Non-pigmented ciliary epithelial cell (primary cell): Measurements from ENCODE around the gene BORCS5.

Source experiments
- DNase-seq: peaks from one replicate; pipeline ENCODE4 v3.0.0-alpha.2; 2010; ENCODE audit warnings: low read depth

BORCS5 gene

DNA sequence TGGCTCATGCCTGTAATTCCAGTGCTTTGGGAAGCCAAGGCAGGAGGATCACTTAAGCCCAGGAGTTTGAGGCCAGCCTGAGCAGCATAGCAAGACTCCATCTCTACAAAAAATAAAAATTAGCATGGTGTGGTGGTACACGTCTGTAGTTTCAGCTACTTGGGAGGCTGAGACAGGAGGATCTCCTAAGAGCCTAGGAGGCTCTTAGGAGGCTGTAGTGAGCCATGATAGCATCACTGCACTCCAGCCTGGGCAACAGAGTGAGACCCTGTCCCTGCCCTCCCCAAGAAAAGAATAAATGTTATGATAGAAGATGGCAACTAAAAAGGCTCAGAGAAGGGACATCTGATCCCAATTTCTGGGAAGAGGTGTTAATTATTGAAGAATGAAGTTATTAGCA, 3.6 kb upstream of the BORCS5 start:
- DNase-seq, result no peak

DNA sequence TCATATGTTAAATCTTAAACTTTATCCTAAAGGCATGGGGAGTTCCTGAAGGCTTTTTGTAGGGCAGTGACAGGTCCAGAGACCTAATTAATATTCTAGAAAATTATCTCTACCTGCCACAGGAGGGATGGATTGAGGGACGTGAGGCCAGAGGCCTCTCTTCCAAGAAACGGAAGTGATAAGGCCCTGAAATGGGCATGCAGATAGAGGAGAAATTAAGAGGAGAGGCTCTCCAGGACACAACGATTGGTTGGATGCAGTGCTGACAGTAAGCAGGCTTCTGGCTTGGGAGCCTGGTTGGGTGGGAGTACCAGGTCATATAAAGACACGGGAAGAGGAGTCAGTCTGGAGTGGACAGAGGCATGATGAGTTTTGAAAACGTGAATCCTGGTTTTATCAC, 3.1 kb upstream of the BORCS5 start:
- no peak for DNase-seq

DNA sequence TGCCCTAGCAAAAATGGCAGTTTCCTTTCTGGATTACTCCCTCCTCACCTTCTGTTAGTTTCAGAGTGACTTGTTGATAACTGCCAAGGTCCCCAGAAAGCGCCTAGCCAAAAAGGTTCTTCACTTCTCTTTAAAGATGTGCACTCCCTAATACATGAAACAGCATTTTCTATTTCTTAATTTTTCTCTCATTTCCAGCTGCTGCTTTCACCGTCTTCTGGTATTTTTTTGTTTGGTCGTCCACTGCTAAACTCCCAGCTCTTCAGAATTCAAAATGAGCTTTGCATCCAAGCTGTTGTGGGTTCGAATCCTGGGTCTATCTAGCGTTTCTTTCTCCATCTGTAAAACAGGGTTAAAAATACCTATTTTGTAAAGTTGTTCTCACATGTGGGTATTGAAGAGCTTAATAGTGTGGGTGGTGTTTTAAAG, 397 bp upstream of the BORCS5 start:
- no peak for DNase-seq

DNA sequence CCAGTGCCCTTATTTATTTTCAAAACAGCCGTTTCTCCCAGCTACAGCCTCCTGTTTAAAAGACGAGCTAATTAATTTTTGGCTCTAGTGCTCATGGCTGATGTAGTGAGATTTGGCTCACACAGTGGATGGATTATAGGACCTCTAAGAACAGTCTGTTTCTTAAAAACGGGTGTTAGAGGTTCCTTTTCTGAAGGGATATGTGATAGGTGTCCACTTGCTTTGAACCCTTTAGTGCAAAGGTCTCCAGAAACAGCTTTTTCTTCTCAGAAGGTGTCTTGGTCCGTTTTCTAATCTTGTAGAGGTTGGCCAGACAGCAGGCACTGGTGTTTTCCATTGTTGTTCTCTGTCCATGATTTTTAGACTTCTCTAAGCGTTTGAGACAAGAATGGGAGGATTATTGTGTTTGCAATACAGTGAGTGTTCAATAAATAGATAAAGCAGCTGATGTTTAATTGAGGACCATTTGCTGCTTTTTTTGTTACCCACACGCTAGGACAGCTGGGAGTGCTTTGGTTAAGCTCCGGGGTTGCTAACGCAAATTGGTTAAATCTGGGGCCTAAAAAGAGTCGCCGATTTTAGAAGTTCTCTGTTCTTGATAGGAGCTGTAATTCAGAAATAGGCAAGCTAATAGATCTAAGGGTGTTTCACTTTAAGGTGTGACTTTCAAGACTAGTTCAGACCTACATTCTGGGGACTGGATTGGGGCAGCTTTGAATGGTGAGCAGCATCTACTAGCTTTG, 1.0 kb downstream of the BORCS5 start:
- no peak for DNase-seq

DNA sequence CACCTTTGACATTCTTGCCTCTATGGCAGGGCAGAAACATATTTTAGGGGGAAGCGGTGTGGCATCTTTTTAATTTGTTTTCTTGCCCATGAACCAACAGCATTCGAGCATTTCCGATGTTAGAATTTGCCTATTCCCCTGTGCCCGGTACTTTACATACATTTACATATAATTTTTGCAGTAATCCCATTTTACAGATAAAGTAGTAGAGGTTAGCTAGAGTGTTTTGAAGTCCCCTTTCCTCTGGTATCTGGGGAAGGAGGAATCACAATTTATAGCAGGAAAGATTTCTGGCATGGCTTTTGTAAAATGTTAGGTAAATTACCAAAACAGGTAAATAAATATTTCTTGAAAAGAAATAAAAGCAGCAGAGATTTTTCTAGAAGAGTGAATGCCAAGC, 1.6 kb downstream of the BORCS5 start:
- no peak for DNase-seq

DNA sequence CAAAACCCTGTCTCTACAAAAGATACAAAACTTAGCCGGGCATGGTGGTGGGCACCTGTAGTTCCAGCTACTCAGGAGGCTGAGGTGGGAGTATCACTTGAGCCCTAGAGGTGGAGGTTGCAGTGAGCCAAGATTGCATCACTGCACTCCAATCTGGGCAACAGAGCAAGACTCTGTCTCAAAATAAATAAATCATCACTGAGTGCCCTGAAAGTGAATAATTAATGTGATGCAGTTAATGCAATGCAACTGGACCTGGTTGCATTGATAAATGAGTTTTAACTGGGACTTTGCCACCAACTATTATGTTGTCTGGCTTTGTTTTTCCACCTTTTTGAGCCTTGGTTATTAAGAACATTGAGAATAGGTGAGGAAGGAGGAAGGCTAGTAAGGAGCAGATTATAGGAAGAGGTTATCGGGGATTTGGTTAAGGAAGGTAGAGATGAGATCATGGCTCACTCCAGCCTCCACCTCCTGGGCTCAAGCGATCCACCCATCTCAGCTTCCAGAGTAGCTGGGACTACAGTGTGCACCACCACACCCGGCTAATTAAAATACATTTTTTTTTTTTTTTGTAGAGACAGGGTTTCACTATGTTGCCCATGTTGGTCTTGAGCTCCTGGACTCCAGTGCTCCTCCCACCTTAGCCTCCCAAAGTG, 8.0 kb downstream of the BORCS5 start:
- DNase-seq, result no peak

DNA sequence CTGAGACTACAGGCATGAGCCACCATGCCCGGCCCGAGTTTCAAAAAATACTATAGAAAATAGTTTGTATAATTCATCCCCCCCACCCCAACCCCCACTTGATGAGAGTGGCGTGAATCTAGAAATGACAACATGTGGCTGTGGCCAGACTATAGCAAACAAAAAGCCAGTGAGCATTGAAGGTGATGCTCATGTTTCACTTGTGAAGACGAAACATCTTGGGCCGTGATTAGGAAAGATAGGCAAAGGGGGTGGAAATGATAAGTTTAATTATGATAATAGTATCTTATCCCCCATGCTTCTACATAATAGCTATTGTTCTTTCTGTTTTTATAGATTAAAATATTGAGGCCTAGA, 8.5 kb downstream of the BORCS5 start:
- no peak for DNase-seq

DNA sequence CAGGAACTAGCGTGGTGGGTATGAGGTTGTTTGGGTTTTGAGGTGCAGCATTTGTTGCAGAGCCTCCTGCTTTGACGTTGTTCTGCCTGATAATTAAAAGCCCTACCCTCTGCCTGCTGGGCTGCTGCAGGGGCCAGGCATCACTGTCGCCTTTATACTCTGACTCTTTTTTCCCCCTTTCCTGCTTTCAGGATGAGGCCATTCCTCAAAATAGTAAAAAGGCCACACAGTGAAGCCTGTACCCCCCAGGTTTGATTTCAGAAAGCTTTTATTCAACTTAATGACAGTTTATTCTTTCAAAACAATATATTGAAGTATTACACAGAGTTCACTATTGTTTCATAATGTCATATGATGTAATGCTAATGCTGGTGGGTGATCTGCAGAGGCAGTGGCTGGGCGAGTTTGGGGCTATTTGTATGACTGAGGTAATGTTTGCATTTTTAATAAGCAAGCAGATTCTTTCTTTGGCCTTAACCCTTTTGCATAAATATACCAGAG, 9.1 kb downstream of the BORCS5 start:
- no peak for DNase-seq

DNA sequence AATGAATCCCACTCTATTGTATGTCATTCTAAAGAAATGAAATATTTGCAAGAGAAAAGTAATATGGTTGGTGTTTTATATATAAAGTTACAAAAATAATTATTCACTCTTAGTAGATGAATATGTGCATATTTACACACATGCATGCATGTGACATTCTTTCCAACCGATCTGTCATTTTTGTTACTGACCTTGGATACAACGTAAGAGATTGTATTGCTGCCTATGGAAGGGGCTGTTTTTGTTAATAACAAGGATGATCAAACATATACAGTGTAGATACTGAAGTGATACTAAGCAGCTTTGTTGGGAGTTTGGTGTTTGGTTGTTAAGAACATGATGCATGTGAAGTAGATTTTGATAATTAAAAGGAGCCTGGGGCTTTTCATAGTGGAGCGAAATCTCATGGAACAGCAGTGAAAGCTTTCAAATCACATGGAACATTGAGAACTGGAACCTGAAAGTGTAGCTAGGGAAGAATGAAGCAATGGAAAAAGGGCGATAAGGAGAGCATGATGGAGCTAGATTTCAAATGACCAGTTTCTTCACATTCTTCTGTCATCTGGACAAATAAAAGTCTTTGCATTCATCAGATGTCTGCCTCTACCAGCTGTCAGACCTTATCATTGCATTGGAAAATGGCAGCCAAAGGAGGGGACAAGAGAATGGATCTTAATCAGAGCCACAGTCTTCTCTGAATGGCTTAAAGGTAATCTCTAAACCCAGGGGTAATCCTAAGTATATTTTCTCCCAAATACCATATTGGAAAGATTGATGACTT, 10.0 kb downstream of the BORCS5 start:
- DNase-seq, result no peak

DNA sequence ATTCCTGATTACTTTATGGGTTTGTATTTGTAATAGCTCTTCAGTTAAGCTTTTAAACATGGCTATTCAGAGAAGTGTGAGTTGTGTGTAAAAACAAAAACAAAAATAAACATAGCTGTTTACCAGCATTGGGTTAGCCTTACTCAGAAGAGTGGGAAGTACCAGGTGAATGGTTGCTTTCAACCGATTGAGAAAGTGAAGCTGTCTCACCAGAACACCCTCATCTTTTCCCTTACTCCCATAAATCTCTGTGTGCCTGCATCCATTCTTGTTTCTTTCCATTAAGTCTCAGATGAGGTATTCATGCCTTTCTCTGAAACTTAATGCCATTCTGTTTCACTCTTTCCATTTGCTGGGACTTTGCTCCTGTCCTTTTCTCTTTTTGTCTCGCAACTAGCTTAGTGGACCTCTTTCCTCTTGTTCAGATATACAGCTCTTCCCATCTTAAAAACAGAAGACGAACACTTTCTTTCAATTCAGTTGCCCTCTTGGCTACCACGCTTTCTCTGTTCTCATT, 10.7 kb downstream of the BORCS5 start:
- no peak for DNase-seq

DNA sequence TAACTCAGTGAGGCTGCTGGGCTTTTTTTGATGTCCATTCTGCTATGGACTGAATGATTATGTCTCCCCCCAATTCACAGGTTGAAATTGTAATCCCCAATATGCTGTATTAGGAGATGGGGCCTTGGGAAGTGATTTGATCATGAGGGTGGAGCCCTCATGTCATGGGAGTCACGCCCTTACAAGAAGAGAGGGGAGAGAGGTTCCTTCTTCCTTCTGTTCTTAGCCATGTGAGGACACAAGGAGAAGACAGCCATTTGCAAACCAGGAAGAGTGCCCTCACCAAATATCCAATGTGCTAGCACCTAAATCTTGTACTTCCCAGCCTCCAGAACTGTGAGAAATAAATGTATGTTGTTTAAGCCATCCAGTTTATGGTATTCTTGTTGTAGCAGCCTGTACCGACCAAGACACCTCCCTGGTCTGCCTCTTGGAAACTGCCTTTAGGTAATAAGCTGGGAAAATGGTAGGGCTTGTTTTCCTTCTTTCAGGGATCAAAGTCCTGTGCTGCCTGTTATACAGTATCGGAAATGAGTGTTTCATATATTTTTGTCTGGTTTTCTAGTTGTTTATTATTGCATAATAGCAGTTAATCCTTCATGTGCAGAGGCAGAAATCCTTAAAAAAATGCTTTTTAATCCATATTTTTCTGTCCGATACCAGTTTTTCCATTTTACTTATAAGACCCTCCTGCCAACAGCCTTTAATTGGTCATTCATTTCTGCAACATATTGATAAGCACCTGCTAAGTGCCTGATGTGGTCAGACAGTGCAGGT, 16.3 kb downstream of the BORCS5 start:
- no peak for DNase-seq

DNA sequence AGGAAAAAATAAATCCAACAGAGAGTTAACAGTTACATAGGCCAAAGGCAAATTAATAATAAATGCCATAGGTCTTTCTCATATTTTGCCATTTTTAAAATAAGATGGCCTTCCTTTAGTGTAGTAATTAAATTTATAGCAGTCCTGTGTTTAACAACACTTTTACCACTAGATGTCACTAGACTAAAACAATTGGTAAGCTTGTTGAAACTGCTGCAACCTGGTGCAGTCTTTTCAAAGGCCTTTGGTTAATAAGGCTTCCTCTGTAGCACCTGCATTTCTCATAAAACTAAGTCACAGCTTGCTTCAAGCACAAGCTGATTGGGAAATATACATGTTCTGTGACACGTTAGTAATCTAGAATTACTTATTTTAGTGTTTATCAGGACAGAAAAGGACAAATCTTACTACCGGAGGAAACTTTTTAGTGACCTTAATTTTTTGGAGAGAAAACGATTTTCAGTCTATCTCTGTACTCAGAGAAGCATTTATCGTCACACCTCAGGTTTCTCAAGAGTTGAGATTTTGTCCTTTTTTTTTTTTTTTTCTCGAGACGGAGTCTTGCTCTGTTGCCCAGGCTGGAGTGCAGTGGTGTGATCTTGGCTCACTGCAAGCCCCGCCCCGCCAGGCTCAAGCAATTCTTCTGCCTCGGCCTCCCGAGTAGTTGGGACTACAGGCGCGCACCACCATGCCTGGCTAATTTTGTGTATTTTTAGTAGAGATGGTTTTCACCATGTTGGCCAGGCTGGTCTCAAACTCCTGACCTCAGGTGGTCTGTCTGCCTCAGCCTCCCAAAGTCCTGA, 20.0 kb downstream of the BORCS5 start:
- DNase-seq, result peak; percentile 59

DNA sequence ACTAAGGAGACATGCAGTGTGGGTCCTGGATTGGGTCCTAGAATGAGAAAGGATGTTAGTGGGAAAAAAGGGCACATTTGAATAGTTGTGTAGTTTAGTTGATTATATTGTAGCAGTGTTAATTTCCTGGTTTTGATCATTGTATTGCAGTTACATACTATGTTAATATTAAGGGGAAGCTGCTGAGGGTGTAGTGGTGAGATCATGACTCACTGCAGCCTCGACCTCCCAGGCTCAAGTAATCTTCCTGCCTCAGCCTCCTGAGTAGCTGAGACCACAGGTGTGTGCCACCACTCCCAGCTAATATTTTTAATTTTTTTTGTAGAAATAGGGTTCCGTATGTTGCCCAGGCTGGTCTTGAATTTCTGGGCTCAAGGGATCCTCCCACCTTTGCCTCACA, 21.7 kb downstream of the BORCS5 start:
- no peak for DNase-seq

DNA sequence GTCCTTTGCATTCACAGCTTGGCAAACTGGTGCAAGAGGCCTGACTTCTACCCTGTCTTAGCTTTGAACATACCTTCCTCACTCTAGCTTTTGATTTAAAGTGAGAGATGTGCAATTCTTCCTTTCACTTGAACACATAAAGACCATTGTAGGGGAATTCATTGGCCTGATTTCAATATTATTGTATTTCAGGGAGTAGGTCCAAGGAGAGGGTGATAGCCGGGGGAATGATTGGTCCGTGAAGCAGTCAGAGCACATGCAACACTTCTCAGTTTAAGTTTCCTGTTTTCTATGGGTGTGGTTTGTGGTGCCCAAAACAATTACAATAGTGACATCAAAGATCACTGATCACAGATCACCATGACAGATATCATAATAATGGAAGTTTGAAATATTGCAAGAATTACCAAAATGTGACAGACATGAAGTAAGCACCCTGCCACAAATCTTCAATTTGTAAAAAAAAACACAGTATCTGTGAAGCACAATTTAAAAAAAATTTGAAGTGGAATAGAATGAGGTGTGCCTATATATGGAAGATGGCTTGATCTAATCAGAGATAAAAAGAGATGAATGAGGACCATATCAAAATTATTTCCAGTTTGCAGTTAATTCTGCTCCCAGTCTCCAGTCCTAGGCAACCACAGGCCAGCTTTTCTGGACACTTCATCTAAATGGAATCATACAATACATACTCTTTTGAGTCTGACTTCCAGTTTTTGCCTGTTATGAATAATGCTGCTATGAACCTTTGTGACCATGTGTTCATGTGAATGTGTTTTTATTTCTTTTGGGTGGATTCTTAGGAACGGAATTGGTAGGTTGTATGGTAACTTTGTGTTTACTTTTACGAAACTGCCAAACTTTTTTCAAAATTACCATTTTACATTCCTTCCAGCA, 23.2 kb downstream of the BORCS5 start:
- DNase-seq, result no peak

DNA sequence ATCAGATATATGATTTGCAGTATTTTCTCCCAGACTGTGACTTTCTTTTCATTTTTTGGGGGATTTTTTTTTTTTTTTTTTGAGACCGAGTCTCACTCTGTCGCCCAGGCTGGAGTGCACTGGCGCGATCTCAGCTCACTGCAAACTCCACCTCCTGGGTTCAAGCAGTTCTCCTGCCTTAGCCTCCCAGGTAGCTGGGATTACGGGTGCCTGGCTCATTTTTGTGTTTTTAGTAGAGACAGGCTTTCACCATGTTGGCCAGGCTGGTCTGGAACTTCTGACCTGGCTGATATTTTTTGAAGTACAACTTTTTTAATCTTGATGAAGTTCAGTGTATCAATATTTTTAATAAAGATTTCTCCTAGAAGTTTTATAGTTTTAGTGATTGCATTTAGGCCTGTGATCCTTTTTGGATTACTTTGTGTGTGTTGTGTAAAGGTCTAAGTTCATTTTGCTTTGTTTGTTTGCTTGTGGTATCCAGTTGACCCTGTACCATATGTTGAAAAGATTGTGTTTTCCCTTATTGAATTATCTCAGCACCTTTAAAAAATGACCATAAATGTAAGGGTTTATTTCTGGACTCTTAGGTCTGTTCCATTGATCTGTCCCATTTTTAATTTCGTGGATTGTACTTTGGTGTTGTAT, 24.2 kb downstream of the BORCS5 start:
- DNase-seq, result no peak

DNA sequence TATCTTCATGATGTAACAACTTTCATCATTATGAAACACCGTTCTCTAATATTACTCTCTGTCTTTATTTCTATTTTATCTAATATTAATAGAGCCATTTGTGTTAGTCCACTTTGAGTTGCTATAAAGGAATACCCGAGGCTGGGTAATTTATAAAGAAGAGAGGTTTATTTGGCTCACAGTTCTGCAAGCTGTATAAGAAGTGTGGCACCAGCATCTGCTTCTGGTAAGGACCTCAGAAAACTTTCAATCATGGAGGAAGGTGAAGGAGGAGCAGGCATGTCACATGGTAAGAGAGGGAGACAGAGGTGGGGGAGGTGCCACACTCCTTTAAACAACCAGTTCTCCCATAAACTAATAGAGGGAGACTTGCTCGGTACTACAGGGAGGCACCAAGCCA, 25.1 kb downstream of the BORCS5 start:
- DNase-seq, result no peak

DNA sequence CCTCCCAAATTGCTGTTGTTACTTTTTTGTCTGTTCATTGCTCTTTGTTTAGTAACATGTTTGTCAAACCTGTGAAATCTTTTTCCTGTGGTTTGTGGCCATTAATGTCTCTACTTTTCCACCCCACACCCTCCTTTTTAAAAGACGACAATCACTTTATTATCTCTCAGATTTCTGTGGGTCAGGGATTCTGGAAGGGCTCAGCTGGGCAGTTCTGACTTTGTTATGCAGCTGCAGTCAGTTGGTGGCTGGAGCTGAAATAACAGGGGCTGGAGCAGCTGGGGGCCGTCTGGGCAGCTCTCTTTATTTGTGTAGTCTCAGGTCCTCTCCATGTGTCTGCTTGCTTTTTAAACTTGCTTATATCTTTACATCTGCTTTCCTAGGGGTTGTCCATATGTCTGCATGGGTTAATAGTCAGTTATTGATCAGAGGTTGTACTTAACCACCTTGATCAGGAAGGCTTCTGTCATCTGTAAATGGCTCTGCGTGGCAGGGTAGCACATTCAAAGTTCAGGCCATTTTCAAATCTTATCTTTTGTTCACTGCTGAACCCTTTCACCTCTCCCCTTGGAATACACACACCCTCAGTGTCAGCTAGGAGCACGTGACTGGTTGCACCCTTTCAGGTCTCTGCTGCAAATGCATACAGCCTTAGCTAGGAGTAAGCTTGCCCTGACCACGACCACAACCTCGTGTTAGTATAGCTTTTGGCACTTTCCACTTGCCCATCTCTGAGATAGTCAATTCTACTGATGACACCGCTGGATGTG, 27.9 kb downstream of the BORCS5 start:
- no peak for DNase-seq

DNA sequence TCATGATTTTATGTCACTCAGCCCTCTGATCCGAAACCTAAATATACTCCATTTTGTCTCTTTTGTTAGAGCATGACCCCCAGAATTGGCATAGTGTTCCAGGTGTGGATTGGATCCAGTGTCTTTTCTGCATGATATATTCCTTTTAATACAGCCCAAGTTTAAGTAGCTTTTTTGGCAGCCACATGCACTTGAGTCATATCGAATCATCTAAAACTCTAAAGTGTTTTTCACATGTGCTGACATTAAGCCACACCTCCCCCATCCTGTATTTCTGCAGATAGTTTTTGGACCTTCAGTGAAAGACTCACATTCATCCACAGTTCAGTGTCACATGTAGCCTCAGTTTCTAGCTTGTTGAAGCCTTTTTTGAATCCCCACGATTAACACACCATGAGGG, 30.6 kb downstream of the BORCS5 start:
- DNase-seq, result no peak

DNA sequence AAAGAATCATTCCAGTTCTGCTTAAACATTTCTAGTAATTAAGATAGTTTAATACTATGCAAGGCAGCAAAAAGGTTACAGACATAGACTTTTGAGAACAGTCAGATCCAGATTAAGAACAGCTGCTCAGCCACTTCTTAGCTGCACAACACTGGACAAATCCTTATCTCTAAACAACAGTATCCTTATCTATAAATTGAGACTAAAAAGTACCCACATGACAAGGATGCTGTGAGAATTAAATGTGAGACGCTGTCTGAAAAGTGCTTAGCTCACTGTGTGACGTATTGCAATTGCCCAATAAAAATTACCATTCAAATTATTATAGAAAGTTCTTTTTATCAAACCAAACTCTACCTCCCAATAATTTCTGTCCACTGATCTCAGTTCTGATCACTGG, 35.5 kb downstream of the BORCS5 start:
- no peak for DNase-seq
